BE2C (cell line): Measurements from ENCODE around the gene CDC25B.

Experiments
- DNase-seq: peaks from one replicate; pipeline ENCODE4 v3.0.0-alpha.2; 2020
- H3K27me3 ChIP-seq: fragments of 250-450 bp; sonication (Bioruptor Pico); 2 replicates; pipeline ENCODE4 v1.5.1; 2020; ENCODE audit warnings: mild to moderate bottlenecking
- H3K36me3 ChIP-seq: fragments of 250-450 bp; sonication (Bioruptor Pico); 2 replicates; pipeline ENCODE4 v1.5.1; 2020; ENCODE audit warnings: mild to moderate bottlenecking
- H3K4me1 ChIP-seq: fragments of 250-450 bp; sonication (Bioruptor Pico); 2 replicates; pipeline ENCODE4 v1.5.1; 2020
- H3K4me3 ChIP-seq: 2 replicates; pipeline ENCODE4 v1.5.1; 2011; ENCODE audit warnings: low read depth, low read length
- H3K9me3 ChIP-seq: fragments of 250-450 bp; sonication (Bioruptor Pico); 2 replicates; pipeline ENCODE4 v1.5.1; 2020
- TF ChIP-seq, protein P1 (sequence below): IDR thresholded peaks from 2 replicates; pipeline ENCODE4 v1.5.1; 2012; ENCODE audit warnings: mild to moderate bottlenecking, low read depth, low read length

Gene CDC25B

DNA sequence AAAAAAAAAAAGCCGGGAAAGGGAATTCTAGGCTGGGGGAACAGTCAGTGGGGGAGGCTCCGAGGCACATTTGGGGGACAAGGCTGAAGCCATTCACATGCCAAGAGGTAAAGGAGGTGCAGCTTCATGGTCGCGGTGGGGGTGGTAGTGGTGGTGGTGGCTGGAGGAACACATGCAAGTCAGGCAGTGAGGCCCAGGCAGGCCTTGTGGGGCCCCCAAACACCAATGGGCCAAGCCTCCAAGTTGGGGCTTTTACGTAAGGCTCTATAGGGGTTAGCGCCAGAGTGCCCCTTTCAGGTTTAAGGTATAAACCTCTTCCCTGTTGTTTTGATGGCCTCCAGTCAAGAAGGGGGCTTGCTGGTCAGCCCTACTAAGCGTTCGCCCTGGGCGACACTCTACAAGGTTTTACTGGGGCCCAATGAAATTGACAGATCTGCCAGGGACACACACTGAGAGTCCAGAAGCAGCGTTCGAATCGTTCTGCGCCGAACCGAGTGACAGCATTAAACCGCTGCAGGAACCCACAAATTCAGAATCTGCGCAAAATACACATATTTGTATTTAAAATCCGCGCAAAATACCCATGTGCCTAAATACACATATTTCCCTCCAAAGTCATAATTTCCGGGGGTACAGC lies 23.4 kb downstream of the CDC25B start:
- Histone ChIP-seq H3K36me3 (peaks cover 8% of the 10 kb centered on the region), H3K27me3 (no peaks in the 10 kb centered on the region), H3K4me1 (peaks cover 11% of the 10 kb centered on the region), H3K9me3 (no peaks in the 10 kb centered on the region), H3K4me3 (peak overlapping the region; percentile 78)
- no peak for DNase-seq
- TF ChIP-seq, protein P1, sequence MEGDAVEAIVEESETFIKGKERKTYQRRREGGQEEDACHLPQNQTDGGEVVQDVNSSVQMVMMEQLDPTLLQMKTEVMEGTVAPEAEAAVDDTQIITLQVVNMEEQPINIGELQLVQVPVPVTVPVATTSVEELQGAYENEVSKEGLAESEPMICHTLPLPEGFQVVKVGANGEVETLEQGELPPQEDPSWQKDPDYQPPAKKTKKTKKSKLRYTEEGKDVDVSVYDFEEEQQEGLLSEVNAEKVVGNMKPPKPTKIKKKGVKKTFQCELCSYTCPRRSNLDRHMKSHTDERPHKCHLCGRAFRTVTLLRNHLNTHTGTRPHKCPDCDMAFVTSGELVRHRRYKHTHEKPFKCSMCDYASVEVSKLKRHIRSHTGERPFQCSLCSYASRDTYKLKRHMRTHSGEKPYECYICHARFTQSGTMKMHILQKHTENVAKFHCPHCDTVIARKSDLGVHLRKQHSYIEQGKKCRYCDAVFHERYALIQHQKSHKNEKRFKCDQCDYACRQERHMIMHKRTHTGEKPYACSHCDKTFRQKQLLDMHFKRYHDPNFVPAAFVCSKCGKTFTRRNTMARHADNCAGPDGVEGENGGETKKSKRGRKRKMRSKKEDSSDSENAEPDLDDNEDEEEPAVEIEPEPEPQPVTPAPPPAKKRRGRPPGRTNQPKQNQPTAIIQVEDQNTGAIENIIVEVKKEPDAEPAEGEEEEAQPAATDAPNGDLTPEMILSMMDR, result no peak

DNA sequence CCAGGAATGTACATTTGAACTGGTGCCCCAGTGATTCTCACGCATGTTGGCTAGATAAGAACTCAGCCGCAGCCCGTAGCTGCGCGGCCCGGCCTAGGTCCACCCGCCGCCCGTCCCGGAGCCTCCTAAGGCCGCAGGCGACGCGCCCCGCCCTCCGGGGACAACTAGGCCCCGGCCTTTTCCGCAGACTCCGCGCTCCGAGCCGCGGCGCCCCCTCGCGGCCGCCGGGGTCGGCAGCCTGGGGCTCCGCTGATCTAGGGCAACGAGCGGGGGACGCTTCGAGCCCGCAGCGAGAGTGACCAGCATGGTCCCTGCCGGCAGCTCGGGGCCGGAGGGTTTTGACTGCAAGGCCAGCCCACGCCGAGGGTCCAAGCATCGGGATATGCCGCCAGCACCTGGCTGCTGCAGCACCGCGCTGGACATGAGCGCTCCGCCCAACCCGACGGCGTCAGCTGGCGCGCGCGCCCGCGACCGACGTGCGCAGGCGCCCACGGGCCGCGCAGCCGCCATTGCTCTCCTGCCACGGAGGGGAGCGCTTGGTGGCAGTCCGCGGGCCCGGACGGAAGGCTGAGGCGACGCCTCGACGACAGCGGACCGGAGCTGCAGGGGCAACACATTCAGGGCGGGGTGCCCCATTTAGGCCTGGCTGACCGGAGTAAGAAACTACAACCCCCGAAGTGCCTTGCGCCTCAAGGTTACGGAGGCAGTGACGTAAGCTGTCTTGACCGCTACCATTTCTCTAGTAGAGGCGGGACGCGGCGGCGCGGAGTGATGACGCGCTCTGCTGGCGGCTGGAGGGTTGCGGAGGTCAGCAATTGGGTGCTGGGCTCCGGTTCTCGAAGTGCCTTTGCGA lies 24.2 kb downstream of the CDC25B start, which contains the start of gene AP5S1:
Gene AP5S1 (plus strand): TSS at position 500 of the 853 bp plus-strand sequence. CDS start 1,571 bp downstream, outside the sequence.
- H3K9me3 ChIP-seq, result no peaks in the 10 kb centered on the region
- DNase-seq, result peak; percentile 98
- TF ChIP-seq, protein P1, result peak; percentile 83
- H3K4me1 ChIP-seq, result peaks cover 15% of the 10 kb centered on the region
- peaks cover 8% of the 10 kb centered on the region for H3K36me3 ChIP-seq
- H3K4me3 ChIP-seq, result peak within 1 kb of the TSS; percentile 78
- H3K27me3 ChIP-seq, result no peaks in the 10 kb centered on the region

DNA sequence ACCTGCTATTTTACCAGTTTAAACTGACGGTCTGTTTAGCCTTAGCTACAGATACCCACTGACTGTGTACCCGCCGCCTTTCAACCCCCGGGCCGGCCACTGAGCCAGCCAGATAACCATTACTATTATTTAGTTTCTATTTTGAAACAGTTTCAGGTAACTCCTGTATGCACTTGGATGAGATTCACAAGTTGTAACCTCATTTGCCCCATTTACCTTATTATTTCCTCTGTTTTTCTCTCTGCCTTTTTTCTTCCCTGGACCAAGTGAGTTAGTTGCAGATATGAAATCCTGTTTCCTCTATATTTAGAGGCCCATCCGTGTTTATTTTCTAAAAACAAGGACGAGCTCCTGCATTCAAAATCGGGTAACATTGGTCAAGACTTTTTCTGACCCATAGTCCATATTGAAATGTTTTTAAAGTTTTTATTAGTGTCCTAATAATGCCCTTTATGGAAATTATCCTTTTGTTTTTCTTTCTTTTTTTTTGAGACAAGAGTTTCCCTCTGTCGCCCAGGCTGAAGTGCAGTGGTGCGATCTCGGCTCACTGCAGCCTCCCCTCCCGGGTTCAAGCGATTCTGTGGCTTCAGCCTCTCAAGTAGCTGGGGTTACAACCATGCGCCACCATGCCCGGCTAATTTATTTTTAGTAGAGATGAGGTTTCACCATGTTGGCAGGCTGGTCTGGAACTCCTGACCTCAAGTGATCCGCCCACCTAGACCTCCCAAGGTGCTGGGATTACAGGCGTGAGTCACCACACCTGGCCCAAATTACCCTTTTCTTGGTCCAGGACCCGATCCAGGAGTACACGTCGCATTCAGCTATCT lies 25.0 kb downstream of the CDC25B start:
- TF ChIP-seq, protein P1, result no peak
- Histone ChIP-seq H3K36me3 (peaks cover 8% of the 10 kb centered on the region), H3K4me1 (peaks cover 18% of the 10 kb centered on the region), H3K27me3 (no peaks in the 10 kb centered on the region), H3K9me3 (no peaks in the 10 kb centered on the region), H3K4me3 (peak overlapping the region; percentile 78)
- no peak for DNase-seq

DNA sequence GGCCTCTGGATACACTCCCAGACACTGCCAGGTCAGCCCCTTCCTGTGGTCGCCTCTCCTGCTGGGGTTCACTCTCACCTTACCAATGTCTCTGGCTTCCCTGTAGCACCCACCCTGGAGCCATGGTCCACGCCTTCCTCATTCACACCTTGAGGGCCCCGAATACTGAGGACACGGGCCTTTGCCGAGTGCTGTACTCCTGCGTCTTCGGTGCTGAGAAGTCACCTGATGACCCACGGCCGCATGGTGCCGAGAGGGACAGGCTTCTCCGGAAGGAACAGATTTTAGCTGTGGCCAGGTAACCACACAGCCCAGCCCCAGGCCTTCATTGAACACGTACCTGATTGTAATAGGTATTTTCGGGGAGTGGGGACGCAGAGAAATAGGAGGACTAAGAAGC lies 25.9 kb downstream of the CDC25B start:
- Histone ChIP-seq H3K4me3 (no peak overlapping the region), H3K9me3 (no peaks in the 10 kb centered on the region), H3K4me1 (peaks cover 18% of the 10 kb centered on the region), H3K36me3 (peaks cover 8% of the 10 kb centered on the region), H3K27me3 (no peaks in the 10 kb centered on the region)
- TF ChIP-seq, protein P1, result no peak
- no peak for DNase-seq

DNA sequence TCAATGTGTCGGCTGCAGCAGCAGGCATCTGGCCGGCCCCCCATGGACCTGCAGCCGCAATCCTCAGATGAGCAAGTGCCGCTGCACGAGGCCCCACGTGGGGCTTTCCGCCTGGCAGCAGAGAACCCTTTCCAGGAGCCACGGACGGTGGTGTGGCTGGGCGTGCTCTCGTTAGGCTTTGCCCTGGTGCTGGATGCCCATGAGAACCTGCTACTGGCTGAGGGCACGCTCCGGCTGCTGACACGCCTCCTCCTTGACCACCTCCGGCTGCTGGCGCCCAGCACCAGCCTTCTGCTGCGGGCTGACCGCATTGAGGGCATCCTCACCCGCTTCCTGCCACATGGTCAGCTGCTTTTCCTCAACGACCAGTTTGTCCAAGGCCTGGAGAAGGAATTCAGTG lies 27.8 kb downstream of the CDC25B start:
- Histone ChIP-seq H3K4me3 (no peak overlapping the region), H3K4me1 (peaks cover 12% of the 10 kb centered on the region), H3K9me3 (no peaks in the 10 kb centered on the region), H3K36me3 (peaks cover 8% of the 10 kb centered on the region), H3K27me3 (no peaks in the 10 kb centered on the region)
- TF ChIP-seq, protein P1, result no peak
- no peak for DNase-seq
